ENCODE results near the gene ARHGEF10L. TPM values are rescaled to one million over a fixed set of nuclear protein-coding genes. Genes with fewer than 3 reads are reported as not detected.
A peak's percentile ranks its signal among the peaks of the same experiment; 100 is the strongest.

The ARHGEF10L gene
- total and polyA plus RNA-seq, 4 experiments from 2014 or later = 0.47 to 0.78 TPM; not detected in 2

GRCh38 chr1:17674726-17675500 is 135.4 kb downstream of the ARHGEF10L start:
- CTCF ChIA-PET (ENCODE audit: partially characterized antibody) = interaction anchor here (1.5 kb wide), 1 partner anchor 14 kb away, joined by 4 read pairs; no protein-coding TSS in a partner anchor
- H3K27ac Mint-ChIP-seq = peak overlapping the region in 2 of 7 donors; percentile 2 to 46
- no peak for DNase-seq
- intact Hi-C loops (cut with micrococcal nuclease) = no loop called here
- Histone ChIP-seq H3K4me1 (ENCODE audit: insufficient read depth, low read length) (no peaks in the 10 kb centered on the region), H3K9me3 (ENCODE audit: control insufficient read depth in 1 of 2, low read length in 2 of 2) (no peaks in the 10 kb centered on the region), H3K4me3 (ENCODE audit: low read length in 2 of 2) (no peak overlapping the region), H3K36me3 (ENCODE audit: insufficient read depth, low read length) (no peaks in the 10 kb centered on the region), H3K27me3 (ENCODE audit: insufficient read depth, low read length) (no peaks in the 10 kb centered on the region), H3K27ac (ENCODE audit: low read depth, low read length) (no peak overlapping the region)
- no peaks in the 10 kb centered on the region for H3K4me1 Mint-ChIP-seq
- POLR2A ChIA-PET (ENCODE audit: partially characterized antibody) = no interaction called here
- no peaks in the 10 kb centered on the region for H3K27me3 Mint-ChIP-seq
- no peaks in the 10 kb centered on the region for H3K9me3 Mint-ChIP-seq
- H3K4me3 Mint-ChIP-seq = no peak overlapping the region
- no peaks in the 10 kb centered on the region for H3K36me3 Mint-ChIP-seq

GRCh38 chr1:17675744-17676143 is 136.2 kb downstream of the ARHGEF10L start:
- Histone ChIP-seq H3K4me1 (ENCODE audit: insufficient read depth, low read length) (no peaks in the 10 kb centered on the region), H3K27me3 (ENCODE audit: insufficient read depth, low read length) (no peaks in the 10 kb centered on the region), H3K9me3 (ENCODE audit: control insufficient read depth in 1 of 2, low read length in 2 of 2) (no peaks in the 10 kb centered on the region), H3K36me3 (ENCODE audit: insufficient read depth, low read length) (no peaks in the 10 kb centered on the region), H3K27ac (ENCODE audit: low read depth, low read length) (no peak overlapping the region), H3K4me3 (ENCODE audit: low read length in 2 of 2) (no peak overlapping the region)
- CTCF ChIA-PET (ENCODE audit: partially characterized antibody) = no interaction called here
- no peaks in the 10 kb centered on the region for H3K4me1 Mint-ChIP-seq
- H3K27ac Mint-ChIP-seq = peak overlapping the region in 1 of 7 donors; percentile 55
- H3K27me3 Mint-ChIP-seq = no peaks in the 10 kb centered on the region
- no peak for DNase-seq
- no peaks in the 10 kb centered on the region for H3K9me3 Mint-ChIP-seq
- intact Hi-C loops (cut with micrococcal nuclease) = no loop called here
- H3K36me3 Mint-ChIP-seq = no peaks in the 10 kb centered on the region
- POLR2A ChIA-PET (ENCODE audit: partially characterized antibody) = no interaction called here
- no peak overlapping the region for H3K4me3 Mint-ChIP-seq

- no peaks in the 10 kb centered on the region for H3K36me3 ChIP-seq (ENCODE audit: insufficient read depth, low read length)
- H3K4me1 ChIP-seq (ENCODE audit: insufficient read depth, low read length) = no peaks in the 10 kb centered on the region
- peaks cover 0 to 3% of the 10 kb centered on the region in 2 donors for H3K27me3 Mint-ChIP-seq
- no peak overlapping the region for H3K27ac ChIP-seq (ENCODE audit: low read depth, low read length)
- no peaks in the 10 kb centered on the region for H3K36me3 Mint-ChIP-seq
- intact Hi-C loops (cut with micrococcal nuclease) = no loop called here
- H3K9me3 Mint-ChIP-seq = no peaks in the 10 kb centered on the region
- H3K4me1 Mint-ChIP-seq = no peaks in the 10 kb centered on the region
- no peak for DNase-seq
- H3K9me3 ChIP-seq (ENCODE audit: control insufficient read depth in 1 of 2, low read length in 2 of 2) = no peaks in the 10 kb centered on the region
- H3K4me3 Mint-ChIP-seq = peak overlapping the region in 1 of 8 donors; percentile 53
- ChIA-PET POLR2A (ENCODE audit: partially characterized antibody) (no interaction called here), CTCF (ENCODE audit: partially characterized antibody) (no interaction called here)
- H3K27ac Mint-ChIP-seq = no peak overlapping the region
- no peaks in the 10 kb centered on the region for H3K27me3 ChIP-seq (ENCODE audit: insufficient read depth, low read length)
- no peak overlapping the region for H3K4me3 ChIP-seq (ENCODE audit: low read length in 2 of 2)
Measured at GRCh38 chr1:17676387-17677060, 137.0 kb downstream of the ARHGEF10L start.

- DNase-seq = no peak
- Histone ChIP-seq H3K27ac (ENCODE audit: low read depth, low read length) (no peak overlapping the region), H3K36me3 (ENCODE audit: insufficient read depth, low read length) (no peaks in the 10 kb centered on the region), H3K27me3 (ENCODE audit: insufficient read depth, low read length) (no peaks in the 10 kb centered on the region), H3K9me3 (ENCODE audit: control insufficient read depth in 1 of 2, low read length in 2 of 2) (no peaks in the 10 kb centered on the region), H3K4me1 (ENCODE audit: insufficient read depth, low read length) (no peaks in the 10 kb centered on the region), H3K4me3 (ENCODE audit: low read length in 2 of 2) (no peak overlapping the region)
- Mint-ChIP-seq H3K4me3 (no peak overlapping the region), H3K27me3 (peaks cover 0 to 4% of the 10 kb centered on the region in 2 donors), H3K36me3 (no peaks in the 10 kb centered on the region), H3K4me1 (no peaks in the 10 kb centered on the region), H3K27ac (no peak overlapping the region), H3K9me3 (no peaks in the 10 kb centered on the region)
- intact Hi-C loops (cut with micrococcal nuclease) = no loop called here
- CTCF ChIA-PET (ENCODE audit: partially characterized antibody) = no interaction called here
- POLR2A ChIA-PET (ENCODE audit: partially characterized antibody) = no interaction called here
Measured at GRCh38 chr1:17678011-17678410, 138.5 kb downstream of the ARHGEF10L start.

GRCh38 chr1:17679856-17680255 is 140.4 kb downstream of the ARHGEF10L start:
- intact Hi-C loops (cut with micrococcal nuclease) = no loop called here
- H3K27me3 Mint-ChIP-seq = peaks cover 0 to 4% of the 10 kb centered on the region in 2 donors
- H3K9me3 ChIP-seq (ENCODE audit: control insufficient read depth in 1 of 2, low read length in 2 of 2) = no peaks in the 10 kb centered on the region
- ChIA-PET CTCF (ENCODE audit: partially characterized antibody) (no interaction called here), POLR2A (ENCODE audit: partially characterized antibody) (no interaction called here)
- no peak for DNase-seq
- H3K36me3 ChIP-seq (ENCODE audit: insufficient read depth, low read length) = no peaks in the 10 kb centered on the region
- no peaks in the 10 kb centered on the region for H3K27me3 ChIP-seq (ENCODE audit: insufficient read depth, low read length)
- H3K4me3 Mint-ChIP-seq = no peak overlapping the region
- no peak overlapping the region for H3K27ac Mint-ChIP-seq
- H3K9me3 Mint-ChIP-seq = no peaks in the 10 kb centered on the region
- H3K36me3 Mint-ChIP-seq = no peaks in the 10 kb centered on the region
- H3K27ac ChIP-seq (ENCODE audit: low read depth, low read length) = no peak overlapping the region
- no peaks in the 10 kb centered on the region for H3K4me1 ChIP-seq (ENCODE audit: insufficient read depth, low read length)
- H3K4me1 Mint-ChIP-seq = no peaks in the 10 kb centered on the region
- H3K4me3 ChIP-seq (ENCODE audit: low read length in 2 of 2) = no peak overlapping the region

GRCh38 chr1:17680308-17680707 is 140.8 kb downstream of the ARHGEF10L start:
- Mint-ChIP-seq H3K27me3 (peaks cover 2 to 4% of the 10 kb centered on the region in 2 donors), H3K4me1 (no peaks in the 10 kb centered on the region), H3K4me3 (no peak overlapping the region), H3K36me3 (no peaks in the 10 kb centered on the region), H3K9me3 (peaks cover 0 to 1% (median 0%) of the 10 kb centered on the region in 8 donors), H3K27ac (no peak overlapping the region)
- CTCF ChIA-PET (ENCODE audit: partially characterized antibody) = no interaction called here
- no peak for DNase-seq
- Histone ChIP-seq H3K4me3 (ENCODE audit: low read length in 2 of 2) (no peak overlapping the region), H3K4me1 (ENCODE audit: insufficient read depth, low read length) (no peaks in the 10 kb centered on the region), H3K27me3 (ENCODE audit: insufficient read depth, low read length) (no peaks in the 10 kb centered on the region), H3K27ac (ENCODE audit: low read depth, low read length) (no peak overlapping the region), H3K36me3 (ENCODE audit: insufficient read depth, low read length) (no peaks in the 10 kb centered on the region), H3K9me3 (ENCODE audit: control insufficient read depth in 1 of 2, low read length in 2 of 2) (no peaks in the 10 kb centered on the region)
- POLR2A ChIA-PET (ENCODE audit: partially characterized antibody) = no interaction called here
- intact Hi-C loops (cut with micrococcal nuclease) = no loop called here

- ChIA-PET CTCF (ENCODE audit: partially characterized antibody) (no interaction called here), POLR2A (ENCODE audit: partially characterized antibody) (no interaction called here)
- H3K4me1 ChIP-seq (ENCODE audit: insufficient read depth, low read length) = no peaks in the 10 kb centered on the region
- Mint-ChIP-seq H3K27me3 (peaks cover 4 to 6% of the 10 kb centered on the region in 2 donors), H3K4me3 (no peak overlapping the region), H3K4me1 (no peaks in the 10 kb centered on the region), H3K27ac (no peak overlapping the region), H3K9me3 (peaks cover 0 to 2% (median 0%) of the 10 kb centered on the region in 8 donors), H3K36me3 (no peaks in the 10 kb centered on the region)
- H3K27me3 ChIP-seq (ENCODE audit: insufficient read depth, low read length) = no peaks in the 10 kb centered on the region
- H3K36me3 ChIP-seq (ENCODE audit: insufficient read depth, low read length) = no peaks in the 10 kb centered on the region
- intact Hi-C loops (cut with micrococcal nuclease) = no loop called here
- DNase-seq = no peak
- no peak overlapping the region for H3K27ac ChIP-seq (ENCODE audit: low read depth, low read length)
- no peak overlapping the region for H3K4me3 ChIP-seq (ENCODE audit: low read length in 2 of 2)
- no peaks in the 10 kb centered on the region for H3K9me3 ChIP-seq (ENCODE audit: control insufficient read depth in 1 of 2, low read length in 2 of 2)
Measured at GRCh38 chr1:17682400-17682799, 142.9 kb downstream of the ARHGEF10L start.

Measured in CD4-positive, alpha-beta memory T cell (primary cell).